ENCODE measurements around the gene OR6M1. TPM values are rescaled to one million over a fixed set of nuclear protein-coding genes. Genes with fewer than 3 reads are reported as not detected.

Gene OR6M1
- total and polyA plus RNA-seq, 8 donors = not detected

DNA sequence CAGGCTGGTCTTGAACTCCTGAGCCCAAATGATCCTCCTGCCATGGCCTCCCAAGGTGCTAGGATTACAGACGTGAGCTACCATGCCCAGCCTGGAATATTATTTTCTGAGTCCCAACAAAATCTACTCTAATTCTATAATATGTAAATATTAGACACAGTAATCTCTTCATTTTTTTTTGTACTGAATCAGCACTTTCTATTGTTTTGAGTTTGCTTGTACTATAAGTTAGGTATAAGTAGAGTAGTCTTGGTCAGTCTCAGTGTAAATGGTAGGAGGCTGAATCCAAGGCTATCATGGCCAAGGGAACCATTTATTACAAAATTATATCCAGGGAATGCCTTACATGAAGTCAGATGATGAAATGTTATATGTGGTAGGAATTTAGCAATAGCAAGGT, 32.2 kb downstream of the OR6M1 start:
- TF ChIP-seq POLR2A (IDR thresholded peaks at IDR 0.05) (no peak), POLR2AphosphoS5 (IDR thresholded peaks at IDR 0.05) (no peak), EP300 (IDR thresholded peaks at IDR 0.05) (no peak)
- TF ChIP-seq, protein P1, sequence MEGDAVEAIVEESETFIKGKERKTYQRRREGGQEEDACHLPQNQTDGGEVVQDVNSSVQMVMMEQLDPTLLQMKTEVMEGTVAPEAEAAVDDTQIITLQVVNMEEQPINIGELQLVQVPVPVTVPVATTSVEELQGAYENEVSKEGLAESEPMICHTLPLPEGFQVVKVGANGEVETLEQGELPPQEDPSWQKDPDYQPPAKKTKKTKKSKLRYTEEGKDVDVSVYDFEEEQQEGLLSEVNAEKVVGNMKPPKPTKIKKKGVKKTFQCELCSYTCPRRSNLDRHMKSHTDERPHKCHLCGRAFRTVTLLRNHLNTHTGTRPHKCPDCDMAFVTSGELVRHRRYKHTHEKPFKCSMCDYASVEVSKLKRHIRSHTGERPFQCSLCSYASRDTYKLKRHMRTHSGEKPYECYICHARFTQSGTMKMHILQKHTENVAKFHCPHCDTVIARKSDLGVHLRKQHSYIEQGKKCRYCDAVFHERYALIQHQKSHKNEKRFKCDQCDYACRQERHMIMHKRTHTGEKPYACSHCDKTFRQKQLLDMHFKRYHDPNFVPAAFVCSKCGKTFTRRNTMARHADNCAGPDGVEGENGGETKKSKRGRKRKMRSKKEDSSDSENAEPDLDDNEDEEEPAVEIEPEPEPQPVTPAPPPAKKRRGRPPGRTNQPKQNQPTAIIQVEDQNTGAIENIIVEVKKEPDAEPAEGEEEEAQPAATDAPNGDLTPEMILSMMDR (IDR thresholded peaks at IDR 0.05) = no peak
- intact Hi-C loops (cut with DNase I; ENCODE audit: low total_unique reads) = no loop called here
- Histone ChIP-seq H3K27ac (no peak overlapping the region), H3K36me3 (no peaks in the 10 kb centered on the region), H3K9me3 (no peaks in the 10 kb centered on the region), H3K4me1 (no peaks in the 10 kb centered on the region), H3K27me3 (no peaks in the 10 kb centered on the region), H3K4me3 (no peak overlapping the region)
- 78 to 86% (median 82%) methylated on average over 1 of the region's 1 CpG for WGBS, 5 donors
- no peak for DNase-seq

- H3K4me3 ChIP-seq = no peak overlapping the region
Measured at GRCh38 chr11:123773026-123773425, 33.1 kb downstream of the OR6M1 start.

GRCh38 chr11:123771664-123772063, 34.5 kb downstream of the OR6M1 start:
- Histone ChIP-seq H3K4me1 (no peaks in the 10 kb centered on the region), H3K36me3 (no peaks in the 10 kb centered on the region), H3K4me3 (no peak overlapping the region), H3K9me3 (no peaks in the 10 kb centered on the region), H3K27ac (no peak overlapping the region), H3K27me3 (no peaks in the 10 kb centered on the region)
- 89 to 98% (median 97%) methylated on average over 3 of the region's 3 CpGs for WGBS, 5 donors
- TF ChIP-seq EP300 (IDR thresholded peaks at IDR 0.05) (no peak), POLR2AphosphoS5 (IDR thresholded peaks at IDR 0.05) (no peak), POLR2A (IDR thresholded peaks at IDR 0.05) (no peak)
- TF ChIP-seq, protein P1 (IDR thresholded peaks at IDR 0.05) = no peak
- intact Hi-C loops (cut with DNase I; ENCODE audit: low total_unique reads) = no loop called here
- no peak for DNase-seq

More at GRCh38 chr11:123773026-123773425, 33.1 kb downstream of the OR6M1 start:
- TF ChIP-seq POLR2AphosphoS5 (IDR thresholded peaks at IDR 0.05) (no peak), EP300 (IDR thresholded peaks at IDR 0.05) (no peak), POLR2A (IDR thresholded peaks at IDR 0.05) (no peak)
- TF ChIP-seq, protein P1 (IDR thresholded peaks at IDR 0.05) = no peak
- intact Hi-C loops (cut with DNase I; ENCODE audit: low total_unique reads) = no loop called here
- H3K9me3 ChIP-seq = no peaks in the 10 kb centered on the region
- WGBS, 5 donors = 62 to 84% (median 77%) methylated on average over 2 of the region's 2 CpGs
- no peaks in the 10 kb centered on the region for H3K4me1 ChIP-seq
- H3K36me3 ChIP-seq = no peaks in the 10 kb centered on the region
- no peaks in the 10 kb centered on the region for H3K27me3 ChIP-seq
- DNase-seq = no peak
- no peak overlapping the region for H3K27ac ChIP-seq

DNA sequence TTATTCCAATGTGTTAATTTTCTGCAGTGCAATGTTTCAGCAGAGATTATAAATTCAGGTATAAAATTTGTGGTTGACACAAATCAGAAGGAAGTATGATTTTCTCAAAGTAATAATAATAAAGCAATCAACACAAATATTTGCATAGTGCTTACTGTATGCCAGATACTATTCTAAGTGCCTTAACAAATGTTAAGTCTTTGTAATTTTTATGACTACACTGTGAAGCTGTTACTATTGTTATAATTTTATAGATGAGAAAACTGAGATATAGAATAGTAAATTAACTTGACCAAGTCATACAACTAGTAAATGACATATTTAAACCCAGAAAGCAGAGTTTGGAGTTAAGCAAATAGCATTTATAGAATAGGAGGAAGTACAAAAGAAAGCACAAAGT, 35.4 kb downstream of the OR6M1 start:
- H3K4me1 ChIP-seq = no peaks in the 10 kb centered on the region
- H3K27ac ChIP-seq = no peak overlapping the region
- intact Hi-C loops (cut with DNase I; ENCODE audit: low total_unique reads) = no loop called here
- no peak for TF ChIP-seq EP300 (IDR thresholded peaks at IDR 0.05)
- TF ChIP-seq, protein P1 (IDR thresholded peaks at IDR 0.05) = no peak
- no peaks in the 10 kb centered on the region for H3K36me3 ChIP-seq
- DNase-seq = no peak
- H3K4me3 ChIP-seq = no peak overlapping the region
- H3K9me3 ChIP-seq = no peaks in the 10 kb centered on the region
- no peaks in the 10 kb centered on the region for H3K27me3 ChIP-seq
